HEK293T (cell line): ENCODE results near the gene ZNF705A.
"Not testable (repeated sequence)": the region's sequence is repeated elsewhere in the genome, so short reads cannot be mapped to it uniquely, and the experiment has no call there.

Experiments used
- ARNT ChIP-seq: fragments of 450-650 bp; IDR thresholded peaks from 2 replicates; pipeline ENCODE4 v1.6.1; 2017; ENCODE audit warnings: mild to moderate bottlenecking
- BHLHE40 ChIP-seq: fragments of 450-650 bp; IDR thresholded peaks from 2 replicates; pipeline ENCODE4 v1.6.1; 2016; ENCODE audit warnings: mild to moderate bottlenecking, moderate library complexity, borderline replicate concordance
- CTBP1 ChIP-seq: fragments of 450-650 bp; IDR thresholded peaks from 2 replicates; pipeline ENCODE4 v1.6.1; 2016; ENCODE audit warnings: borderline replicate concordance
- SUZ12 ChIP-seq: fragments of 450-650 bp; IDR thresholded peaks from 2 replicates; pipeline ENCODE4 v1.6.1; 2016; ENCODE audit warnings: mild to moderate bottlenecking

- not testable (repeated sequence) for TF ChIP-seq BHLHE40, SUZ12, CTBP1, ARNT
These were observed 68.0 kb downstream of the ZNF705A start for GRCh38 chr12:8224782-8225181.
